ENCODE results near the gene BIRC5. TPM values are rescaled to one million over a fixed set of nuclear protein-coding genes. Genes with fewer than 3 reads are reported as not detected.

BIRC5 gene
- total RNA-seq, 4 donors from 2014 or later, result 0.11 to 0.83 (median 0.13) TPM; not detected in 1

GRCh38 chr17:78230252-78230962 is 16.4 kb downstream of the BIRC5 start:
- Histone ChIP-seq H3K4me1 (no peaks in the 10 kb centered on the region), H3K27me3 (no peaks in the 10 kb centered on the region), H3K4me3 (replicated peaks in 1 of 3) (no peak overlapping the region), H3K36me3 (no peaks in the 10 kb centered on the region), H3K9me3 (no peaks in the 10 kb centered on the region), H3K27ac (no peak overlapping the region)
- no peak for TF ChIP-seq POLR2A (IDR thresholded peaks at IDR 0.05)
- no peak for TF ChIP-seq CTCF (IDR thresholded peaks at IDR 0.05)
- WGBS, 2 donors, result 73 to 74% methylated on average over 13 of the region's 13 CpGs
- intact Hi-C loops (cut with DNase I), result no loop called here
- DNase-seq, result no peak

GRCh38 chr17:78230996-78231935 is 17.2 kb downstream of the BIRC5 start, which contains the start of gene TMEM235:
Gene TMEM235, plus strand, starts transcription at chr17:78231631. Its CDS starts 393 bp downstream, at chr17:78232024.
- no peaks in the 10 kb centered on the region for H3K27me3 ChIP-seq
- WGBS, 2 donors, result 39 to 64% methylated on average over 20 to 23 of the region's 52 CpGs
- no peak within 1 kb of the TSS for H3K4me3 ChIP-seq (replicated peaks in 1 of 3)
- no peaks in the 10 kb centered on the region for H3K4me1 ChIP-seq
- intact Hi-C loops (cut with DNase I), result no loop called here
- TF ChIP-seq POLR2A (IDR thresholded peaks at IDR 0.05) (no peak), CTCF (IDR thresholded peaks at IDR 0.05) (no peak)
- no peak within 1 kb of the TSS for H3K27ac ChIP-seq
- H3K9me3 ChIP-seq, result no peaks in the 10 kb centered on the region
- H3K36me3 ChIP-seq, result no peaks in the 10 kb centered on the region
- no peak for DNase-seq

- DNase-seq, result no peak
- no peaks in the 10 kb centered on the region for H3K9me3 ChIP-seq
- H3K4me3 ChIP-seq (replicated peaks in 1 of 3), result no peak overlapping the region
- intact Hi-C loops (cut with DNase I), result no loop called here
- H3K27ac ChIP-seq, result no peak overlapping the region
- H3K36me3 ChIP-seq, result no peaks in the 10 kb centered on the region
- WGBS, 2 donors, result 29 to 30% methylated on average over 18 to 30 of the region's 55 CpGs
- no peak for TF ChIP-seq CTCF (IDR thresholded peaks at IDR 0.05)
- TF ChIP-seq POLR2A (IDR thresholded peaks at IDR 0.05), result no peak
- H3K27me3 ChIP-seq, result no peaks in the 10 kb centered on the region
- no peaks in the 10 kb centered on the region for H3K4me1 ChIP-seq
These were observed 18.2 kb downstream of the BIRC5 start for GRCh38 chr17:78231991-78232858.

GRCh38 chr17:78232859-78233173 is 18.8 kb downstream of the BIRC5 start:
- Histone ChIP-seq H3K27ac (no peak overlapping the region), H3K4me1 (no peaks in the 10 kb centered on the region), H3K4me3 (replicated peaks in 1 of 3) (no peak overlapping the region), H3K36me3 (no peaks in the 10 kb centered on the region), H3K27me3 (no peaks in the 10 kb centered on the region), H3K9me3 (no peaks in the 10 kb centered on the region)
- DNase-seq, result no peak
- no peak for TF ChIP-seq POLR2A (IDR thresholded peaks at IDR 0.05)
- TF ChIP-seq CTCF (IDR thresholded peaks at IDR 0.05), result no peak
- WGBS, 2 donors, result 92 to 93% methylated on average over 2 of the region's 2 CpGs
- intact Hi-C loops (cut with DNase I), result no loop called here
